SJSA1 (cell line): Measurements from ENCODE around the gene FRMPD2. TPM values are rescaled to one million over a fixed set of nuclear protein-coding genes. Genes with fewer than 3 reads are reported as not detected.
"Not testable (repeated sequence)": the region's sequence is repeated elsewhere in the genome, so short reads cannot be mapped to it uniquely, and the experiment has no call there.

Experiments
- DNase-seq, 2 experiments: peaks; one replicate each; pipeline ENCODE4 v3.0.0-alpha.2; 2015 to 2020; ENCODE audit warnings: low spot score in 2 of 2, low read depth in 1 of 2
- H3K27ac ChIP-seq: fragments of 250-450 bp; sonication (Bioruptor Pico); 2 replicates; pipeline ENCODE4 v1.5.1; 2020; ENCODE audit warnings: mild to moderate bottlenecking, moderate library complexity
- H3K27me3 ChIP-seq: fragments of 250-450 bp; sonication (Bioruptor Pico); replicated peaks from 2 replicates; pipeline ENCODE4 v1.5.1; 2020; ENCODE audit warnings: mild to moderate bottlenecking, moderate library complexity
- H3K36me3 ChIP-seq: fragments of 250-450 bp; sonication (Bioruptor Pico); 2 replicates; pipeline ENCODE4 v1.5.1; 2020; ENCODE audit warnings: mild to moderate bottlenecking
- H3K4me1 ChIP-seq: fragments of 250-450 bp; sonication (Bioruptor Pico); replicated peaks from 2 replicates; pipeline ENCODE4 v1.6.1; 2021; ENCODE audit warnings: mild to moderate bottlenecking
- H3K4me3 ChIP-seq: fragments of 250-450 bp; sonication (Bioruptor Pico); 2 replicates; pipeline ENCODE4 v1.5.1; 2020; ENCODE audit warnings: mild to moderate bottlenecking
- H3K9me3 ChIP-seq: fragments of 250-450 bp; sonication (Bioruptor Pico); replicated peaks from 2 replicates; pipeline ENCODE4 v1.5.1; 2020; ENCODE audit warnings: mild to moderate bottlenecking
- total RNA-seq: library from RNA; depleted of rRNA; stranded (reverse); fragments of >200 nt; shearing (Covaris generic); gene quantifications from 2 replicates; pipeline ENCODE4 v1.2.3, GENCODE V29; 2014

FRMPD2 gene
- total RNA-seq, 1 experiment from 2014 or later: 0.03 TPM

GRCh38 chr10:48231178-48231577 is 43.3 kb downstream of the FRMPD2 start:
- Histone ChIP-seq H3K27me3 (no peaks in the 10 kb centered on the region; the same call in 1 of the 2 replicates), H3K4me1 (no peaks in the 10 kb centered on the region), H3K4me3 (no peak overlapping the region), H3K36me3 (no peaks in the 10 kb centered on the region), H3K27ac (no peak overlapping the region), H3K9me3 (no peaks in the 10 kb centered on the region)
- no peak for DNase-seq

GRCh38 chr10:48227213-48227612 is 47.3 kb downstream of the FRMPD2 start:
- 0 out of 2 replicates have a peak, but pooled peaks cover 5% of the 10 kb centered on the region for H3K4me1 ChIP-seq
- no peaks in the 10 kb centered on the region for H3K36me3 ChIP-seq
- no peak overlapping the region for H3K4me3 ChIP-seq
- no peaks in the 10 kb centered on the region for H3K9me3 ChIP-seq
- no peak for DNase-seq
- peaks cover 7% of the 10 kb centered on the region; the same call in 1 of the 2 replicates for H3K27me3 ChIP-seq
- H3K27ac ChIP-seq: no peak overlapping the region

GRCh38 chr10:48224979-48225560 is 49.4 kb downstream of the FRMPD2 start:
- no peaks in the 10 kb centered on the region for H3K9me3 ChIP-seq
- DNase-seq: no peak
- H3K27me3 ChIP-seq: peaks cover 11% of the 10 kb centered on the region; the same call in 1 of the 2 replicates
- no peak overlapping the region for H3K4me3 ChIP-seq
- no peaks in the 10 kb centered on the region for H3K36me3 ChIP-seq
- H3K4me1 ChIP-seq: 0 out of 2 replicates have a peak, but pooled peaks cover 5% of the 10 kb centered on the region
- no peak overlapping the region for H3K27ac ChIP-seq

- no peak overlapping the region for H3K27ac ChIP-seq
- no peaks in the 10 kb centered on the region for H3K36me3 ChIP-seq
- H3K27me3 ChIP-seq: peaks cover 11% of the 10 kb centered on the region; the same call in 1 of the 2 replicates
- 0 out of 2 replicates have a peak, but pooled peaks cover 5% of the 10 kb centered on the region for H3K4me1 ChIP-seq
- DNase-seq: no peak
- no peak overlapping the region for H3K4me3 ChIP-seq
- H3K9me3 ChIP-seq: no peaks in the 10 kb centered on the region
Measured at GRCh38 chr10:48224296-48224695, 50.2 kb downstream of the FRMPD2 start.

- no peak for DNase-seq
- Histone ChIP-seq H3K4me1 (0 out of 2 replicates have a peak, but pooled peaks cover 5% of the 10 kb centered on the region), H3K27me3 (peaks cover 11% of the 10 kb centered on the region; the same call in 1 of the 2 replicates)
Measured at GRCh38 chr10:48221814-48222213, 52.7 kb downstream of the FRMPD2 start.

GRCh38 chr10:48221031-48221430 is 53.5 kb downstream of the FRMPD2 start:
- not testable (repeated sequence) for H3K9me3 ChIP-seq, H3K36me3 ChIP-seq

More at GRCh38 chr10:48221814-48222213, 52.7 kb downstream of the FRMPD2 start:
- no peaks in the 10 kb centered on the region for H3K36me3 ChIP-seq
- no peak overlapping the region for H3K27ac ChIP-seq
- H3K9me3 ChIP-seq: 0 out of 2 replicates have a peak, but pooled peaks cover 4% of the 10 kb centered on the region
- no peak overlapping the region for H3K4me3 ChIP-seq

GRCh38 chr10:48219194-48219593 is 55.3 kb downstream of the FRMPD2 start:
- H3K9me3 ChIP-seq: 0 out of 2 replicates have a peak, but pooled peaks cover 4% of the 10 kb centered on the region

More at GRCh38 chr10:48221031-48221430, 53.5 kb downstream of the FRMPD2 start:
- H3K27me3 ChIP-seq: peaks cover 11% of the 10 kb centered on the region; the same call in 1 of the 2 replicates
- DNase-seq, H3K4me3 ChIP-seq, H3K4me1 ChIP-seq, H3K27ac ChIP-seq: not testable (repeated sequence)

GRCh38 chr10:48216744-48217143 is 57.8 kb downstream of the FRMPD2 start:
- Histone ChIP-seq H3K9me3 (0 out of 2 replicates have a peak, but pooled peaks cover 4% of the 10 kb centered on the region), H3K4me3 (no peak overlapping the region), H3K27ac (no peak overlapping the region), H3K4me1 (no peaks in the 10 kb centered on the region), H3K36me3 (no peaks in the 10 kb centered on the region), H3K27me3 (peaks cover 4% of the 10 kb centered on the region; the same call in 1 of the 2 replicates)
- no peak for DNase-seq

More at GRCh38 chr10:48219194-48219593, 55.3 kb downstream of the FRMPD2 start:
- Histone ChIP-seq H3K27me3 (0 out of 2 replicates have a peak, but pooled peaks cover 11% of the 10 kb centered on the region), H3K4me1 (no peaks in the 10 kb centered on the region), H3K27ac (no peak overlapping the region), H3K4me3 (no peak overlapping the region), H3K36me3 (no peaks in the 10 kb centered on the region)
- no peak for DNase-seq

- Histone ChIP-seq H3K4me3 (no peak overlapping the region), H3K36me3 (no peaks in the 10 kb centered on the region), H3K27me3 (peaks cover 4% of the 10 kb centered on the region; the same call in 1 of the 2 replicates), H3K27ac (no peak overlapping the region), H3K9me3 (0 out of 2 replicates have a peak, but pooled peaks cover 4% of the 10 kb centered on the region), H3K4me1 (no peaks in the 10 kb centered on the region)
- DNase-seq: no peak
Measured at GRCh38 chr10:48216204-48216505, 58.3 kb downstream of the FRMPD2 start.

- H3K27me3 ChIP-seq: peaks cover 3% of the 10 kb centered on the region; the same call in 1 of the 2 replicates
- no peak overlapping the region for H3K4me3 ChIP-seq
- peak in 1 of 2 experiments; percentile 34 for DNase-seq
- 0 out of 2 replicates have a peak, but pooled peaks cover 4% of the 10 kb centered on the region for H3K9me3 ChIP-seq
- no peaks in the 10 kb centered on the region for H3K36me3 ChIP-seq
- H3K27ac ChIP-seq: no peak overlapping the region
- no peaks in the 10 kb centered on the region for H3K4me1 ChIP-seq
Measured at GRCh38 chr10:48215486-48216203, 58.9 kb downstream of the FRMPD2 start.

- H3K4me1 ChIP-seq: no peaks in the 10 kb centered on the region
Measured at GRCh38 chr10:48214716-48215485, 59.6 kb downstream of the FRMPD2 start.

GRCh38 chr10:48213047-48213446 is 61.4 kb downstream of the FRMPD2 start:
- Histone ChIP-seq H3K36me3 (no peaks in the 10 kb centered on the region), H3K4me1 (no peaks in the 10 kb centered on the region), H3K4me3 (no peak overlapping the region), H3K9me3 (no peaks in the 10 kb centered on the region), H3K27ac (no peak overlapping the region), H3K27me3 (peaks cover 6% of the 10 kb centered on the region; the same call in 1 of the 2 replicates)
- DNase-seq: no peak

More at GRCh38 chr10:48214716-48215485, 59.6 kb downstream of the FRMPD2 start:
- DNase-seq: no peak
- Histone ChIP-seq H3K27me3 (peaks cover 6% of the 10 kb centered on the region; the same call in 1 of the 2 replicates), H3K4me3 (no peak overlapping the region), H3K9me3 (0 out of 2 replicates have a peak, but pooled peaks cover 4% of the 10 kb centered on the region), H3K36me3 (no peaks in the 10 kb centered on the region), H3K27ac (no peak overlapping the region)

- no peaks in the 10 kb centered on the region for H3K9me3 ChIP-seq
- H3K27ac ChIP-seq: no peak overlapping the region
- H3K36me3 ChIP-seq: no peaks in the 10 kb centered on the region
- H3K4me1 ChIP-seq: no peaks in the 10 kb centered on the region
- no peak for DNase-seq
- peaks cover 6% of the 10 kb centered on the region; the same call in 1 of the 2 replicates for H3K27me3 ChIP-seq
- H3K4me3 ChIP-seq: no peak overlapping the region
Measured at GRCh38 chr10:48211777-48212176, 62.7 kb downstream of the FRMPD2 start.
